Right atrium auricular region (tissue), 2 donors: ENCODE data around the gene NR2F2. TPM values are rescaled to one million over a fixed set of nuclear protein-coding genes. Genes with fewer than 3 reads are reported as not detected.

Source experiments
- DNase-seq: peaks from one replicate; pipeline ENCODE4 v3.0.0-alpha.2; 2019; ENCODE audit warnings: low spot score
- H3K27ac ChIP-seq, 2 donors: fragments of 200-600 bp; sonication (generic); 1 replicate in 1 of 2; 2 replicates in 1 of 2; pipeline ENCODE4 v1.5.1; 2016 to 2019
- H3K27me3 ChIP-seq, 2 donors: fragments of 200-600 bp; sonication (generic); one replicate each; pipeline versions ENCODE4 v1.5.1 to v1.6.0; 2017 to 2019
- H3K36me3 ChIP-seq: fragments of 200-600 bp; sonication (generic); one replicate; pipeline ENCODE4 v1.5.1; 2016
- H3K4me1 ChIP-seq, 2 donors: fragments of 200-600 bp; sonication (generic); one replicate each; pipeline versions ENCODE4 v1.5.1 to v1.6.0; 2017 to 2019
- H3K4me3 ChIP-seq, 2 donors: fragments of 200-600 bp; sonication (generic); 1 replicate in 1 of 2; 2 replicates in 1 of 2; pipeline ENCODE4 v1.5.1; 2017 to 2019; ENCODE audit warnings: mild to moderate bottlenecking in 1 of 2, moderate library complexity in 1 of 2
- H3K9me3 ChIP-seq, 2 donors: fragments of 200-600 bp; sonication (generic); one replicate each; pipeline ENCODE4 v1.5.1; 2019
- total RNA-seq, 2 donors: library from RNA; depleted of rRNA; stranded (reverse); fragments of >200 nt; gene quantifications; one replicate each; pipeline ENCODE4 v1.1.0, GENCODE V29; 2016
- TF ChIP-seq, protein P1 (sequence below), 2 donors: fragments of 200-600 bp; sonication (generic); IDR thresholded peaks; one replicate each; pipeline ENCODE4 v1.5.1; 2019; ENCODE audit warnings: antibody characterized with exemption in 2 of 2

Gene NR2F2
- total RNA-seq, 2 donors from 2014 or later, result 25.0 to 26.7 TPM

DNA sequence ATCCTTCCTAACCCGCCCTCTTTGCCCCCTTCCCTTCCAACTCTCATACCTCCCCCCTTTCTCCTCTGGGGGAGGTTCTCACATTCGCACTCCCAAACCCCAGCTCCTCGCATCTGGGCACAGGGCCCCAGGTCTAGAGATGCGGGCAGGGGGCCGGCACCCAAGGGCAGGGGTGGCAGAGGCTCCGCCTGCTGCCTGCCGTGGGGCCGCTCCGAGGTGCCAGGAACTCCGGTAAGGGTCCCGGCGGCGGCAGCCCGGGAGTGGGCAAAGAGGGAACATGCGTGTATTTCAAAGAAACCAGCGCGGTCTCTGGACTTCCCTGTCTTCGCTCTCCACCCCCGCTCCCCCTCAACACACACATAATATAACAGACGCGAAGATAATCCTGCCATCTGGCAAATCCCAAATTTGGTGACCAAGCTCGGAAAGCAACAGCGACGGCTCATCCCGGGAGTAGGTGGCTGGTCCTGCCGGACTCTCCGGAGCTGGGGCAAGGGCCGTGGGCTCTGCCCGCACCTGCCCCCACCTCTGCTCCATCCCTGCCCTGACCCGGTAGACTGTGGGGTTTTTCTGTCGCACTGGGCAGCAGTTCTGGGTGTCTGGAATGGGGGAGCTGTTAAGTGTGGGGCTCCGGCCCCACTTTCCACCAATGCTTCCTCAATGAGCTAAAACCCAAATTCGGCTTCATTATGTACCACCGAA, 31.0 kb downstream of the NR2F2 start:
- H3K4me1 ChIP-seq, result peaks cover 0 to 23% of the 10 kb centered on the region in 2 donors
- peak overlapping the region in 1 of 2 donors; percentile 67 for H3K27ac ChIP-seq
- TF ChIP-seq, protein P1, sequence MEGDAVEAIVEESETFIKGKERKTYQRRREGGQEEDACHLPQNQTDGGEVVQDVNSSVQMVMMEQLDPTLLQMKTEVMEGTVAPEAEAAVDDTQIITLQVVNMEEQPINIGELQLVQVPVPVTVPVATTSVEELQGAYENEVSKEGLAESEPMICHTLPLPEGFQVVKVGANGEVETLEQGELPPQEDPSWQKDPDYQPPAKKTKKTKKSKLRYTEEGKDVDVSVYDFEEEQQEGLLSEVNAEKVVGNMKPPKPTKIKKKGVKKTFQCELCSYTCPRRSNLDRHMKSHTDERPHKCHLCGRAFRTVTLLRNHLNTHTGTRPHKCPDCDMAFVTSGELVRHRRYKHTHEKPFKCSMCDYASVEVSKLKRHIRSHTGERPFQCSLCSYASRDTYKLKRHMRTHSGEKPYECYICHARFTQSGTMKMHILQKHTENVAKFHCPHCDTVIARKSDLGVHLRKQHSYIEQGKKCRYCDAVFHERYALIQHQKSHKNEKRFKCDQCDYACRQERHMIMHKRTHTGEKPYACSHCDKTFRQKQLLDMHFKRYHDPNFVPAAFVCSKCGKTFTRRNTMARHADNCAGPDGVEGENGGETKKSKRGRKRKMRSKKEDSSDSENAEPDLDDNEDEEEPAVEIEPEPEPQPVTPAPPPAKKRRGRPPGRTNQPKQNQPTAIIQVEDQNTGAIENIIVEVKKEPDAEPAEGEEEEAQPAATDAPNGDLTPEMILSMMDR (IDR thresholded peaks at IDR 0.05), result no peak
- no peaks in the 10 kb centered on the region for H3K9me3 ChIP-seq
- no peak for DNase-seq
- H3K4me3 ChIP-seq, result peak overlapping the region; percentile 44 to 54
- no peaks in the 10 kb centered on the region for H3K36me3 ChIP-seq
- H3K27me3 ChIP-seq, result peaks cover 0 to 5% of the 10 kb centered on the region in 2 donors

DNA sequence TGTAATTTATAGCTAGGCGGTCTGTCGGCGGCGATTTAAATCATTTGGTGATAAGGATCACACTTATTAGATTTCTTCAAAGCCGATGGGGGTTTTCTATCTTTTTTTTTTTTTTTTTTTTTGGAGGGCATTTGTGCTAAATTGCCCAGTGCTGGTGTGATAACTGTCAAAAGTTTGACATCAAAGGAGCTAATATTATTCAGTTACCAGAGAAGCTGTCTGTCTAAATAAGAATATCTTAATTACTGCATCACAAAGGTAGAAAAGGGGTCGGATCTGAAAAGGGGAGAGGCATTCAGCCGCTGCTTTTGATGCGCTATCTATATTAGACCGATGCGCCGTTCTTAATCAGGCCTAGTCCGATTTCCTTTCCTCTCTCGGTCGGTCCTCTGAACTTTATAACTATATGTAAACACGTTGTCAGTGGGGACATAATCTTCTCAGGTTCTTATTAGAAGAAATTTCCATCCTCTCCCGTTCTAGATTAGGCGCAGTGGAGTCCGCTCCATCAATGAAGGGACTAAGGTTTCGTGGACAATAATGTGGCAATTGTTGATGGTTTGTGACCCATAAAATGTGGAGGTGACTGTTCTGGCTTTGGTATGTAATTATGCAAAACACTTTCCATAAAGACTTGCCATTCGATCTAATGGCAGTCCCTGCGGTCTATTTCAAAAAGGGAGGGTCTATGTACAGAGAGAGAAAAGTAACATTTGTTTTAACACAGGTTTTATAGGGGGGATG, 31.7 kb downstream of the NR2F2 start:
- DNase-seq, result no peak
- Histone ChIP-seq H3K9me3 (no peaks in the 10 kb centered on the region), H3K27me3 (peaks cover 0 to 5% of the 10 kb centered on the region in 2 donors), H3K36me3 (no peaks in the 10 kb centered on the region), H3K27ac (no peak overlapping the region), H3K4me3 (no peak overlapping the region), H3K4me1 (peaks cover 0 to 20% of the 10 kb centered on the region in 2 donors)
- TF ChIP-seq, protein P1 (IDR thresholded peaks at IDR 0.05), result no peak

DNA sequence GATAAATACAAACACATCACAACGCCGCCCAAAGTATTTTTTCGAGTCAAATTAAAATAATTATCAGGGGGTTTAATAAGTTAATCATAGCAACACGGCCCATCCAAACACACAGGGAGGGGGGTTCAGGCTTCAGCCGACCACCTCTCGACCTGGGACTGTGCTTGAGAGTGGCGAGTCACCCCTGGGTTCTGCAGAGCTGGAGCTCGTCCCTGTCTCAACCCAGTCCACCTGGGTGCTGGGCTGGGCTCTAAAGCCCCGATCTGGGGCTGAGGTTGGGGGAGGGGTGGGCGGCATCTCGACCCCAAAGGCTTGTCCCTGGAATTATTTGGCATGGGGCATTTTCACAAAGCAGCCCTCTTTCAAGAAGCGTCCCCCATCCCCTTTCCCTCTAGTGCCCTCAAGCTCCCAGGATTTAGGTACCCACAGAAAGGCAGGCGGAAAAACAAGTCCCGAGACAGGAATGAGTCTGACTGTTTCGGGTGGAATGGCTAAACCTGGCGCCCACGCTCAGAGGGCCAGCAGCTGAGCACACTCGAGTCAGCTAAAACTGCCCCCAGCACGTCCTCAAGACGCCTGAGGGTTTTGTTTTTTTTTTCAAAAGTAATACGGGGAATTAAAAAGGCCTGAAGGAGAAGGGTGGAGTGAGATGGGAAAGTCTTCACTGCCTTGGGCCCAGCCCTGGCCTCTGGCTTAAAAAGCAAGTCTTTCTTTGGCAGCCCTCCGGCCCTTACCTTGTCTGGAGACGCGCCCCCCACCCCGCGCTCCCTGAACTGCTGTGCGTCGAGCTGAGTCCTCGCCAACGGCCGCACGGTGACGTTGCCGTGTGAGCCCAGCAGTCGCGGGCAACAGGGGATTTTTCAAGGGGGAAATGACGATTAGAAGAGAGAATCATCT, 32.5 kb downstream of the NR2F2 start:
- H3K9me3 ChIP-seq, result no peaks in the 10 kb centered on the region
- TF ChIP-seq, protein P1 (IDR thresholded peaks at IDR 0.05), result no peak
- no peak overlapping the region for H3K27ac ChIP-seq
- H3K27me3 ChIP-seq, result peaks cover 0 to 5% of the 10 kb centered on the region in 2 donors
- peaks cover 0 to 27% of the 10 kb centered on the region in 2 donors for H3K4me1 ChIP-seq
- H3K4me3 ChIP-seq, result no peak overlapping the region
- no peaks in the 10 kb centered on the region for H3K36me3 ChIP-seq
- no peak for DNase-seq

DNA sequence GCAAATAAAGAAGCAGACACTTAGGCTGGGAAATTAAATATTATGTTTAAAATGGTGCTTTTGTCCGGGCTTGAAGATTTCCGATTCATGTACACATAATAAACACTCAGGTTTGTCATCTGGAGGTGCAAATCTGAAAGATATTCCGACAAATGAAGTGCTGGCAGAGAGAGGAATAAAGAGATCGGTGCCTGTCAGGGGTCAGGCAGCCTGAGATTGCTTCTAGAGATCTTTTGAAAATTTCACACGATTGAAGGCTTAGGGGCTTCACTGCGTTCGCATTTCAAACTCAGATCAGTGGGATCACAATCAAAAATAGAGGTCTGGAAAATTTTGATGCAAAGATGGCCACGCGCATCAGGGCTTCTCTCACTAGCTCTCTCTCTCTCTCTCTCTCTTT, 33.2 kb downstream of the NR2F2 start:
- TF ChIP-seq, protein P1 (IDR thresholded peaks at IDR 0.05), result no peak
- H3K4me3 ChIP-seq, result no peak overlapping the region
- H3K27me3 ChIP-seq, result peaks cover 0 to 5% of the 10 kb centered on the region in 2 donors
- no peak for DNase-seq
- H3K4me1 ChIP-seq, result peaks cover 0 to 31% of the 10 kb centered on the region in 2 donors
- no peak overlapping the region for H3K27ac ChIP-seq
- no peaks in the 10 kb centered on the region for H3K36me3 ChIP-seq
- no peaks in the 10 kb centered on the region for H3K9me3 ChIP-seq

DNA sequence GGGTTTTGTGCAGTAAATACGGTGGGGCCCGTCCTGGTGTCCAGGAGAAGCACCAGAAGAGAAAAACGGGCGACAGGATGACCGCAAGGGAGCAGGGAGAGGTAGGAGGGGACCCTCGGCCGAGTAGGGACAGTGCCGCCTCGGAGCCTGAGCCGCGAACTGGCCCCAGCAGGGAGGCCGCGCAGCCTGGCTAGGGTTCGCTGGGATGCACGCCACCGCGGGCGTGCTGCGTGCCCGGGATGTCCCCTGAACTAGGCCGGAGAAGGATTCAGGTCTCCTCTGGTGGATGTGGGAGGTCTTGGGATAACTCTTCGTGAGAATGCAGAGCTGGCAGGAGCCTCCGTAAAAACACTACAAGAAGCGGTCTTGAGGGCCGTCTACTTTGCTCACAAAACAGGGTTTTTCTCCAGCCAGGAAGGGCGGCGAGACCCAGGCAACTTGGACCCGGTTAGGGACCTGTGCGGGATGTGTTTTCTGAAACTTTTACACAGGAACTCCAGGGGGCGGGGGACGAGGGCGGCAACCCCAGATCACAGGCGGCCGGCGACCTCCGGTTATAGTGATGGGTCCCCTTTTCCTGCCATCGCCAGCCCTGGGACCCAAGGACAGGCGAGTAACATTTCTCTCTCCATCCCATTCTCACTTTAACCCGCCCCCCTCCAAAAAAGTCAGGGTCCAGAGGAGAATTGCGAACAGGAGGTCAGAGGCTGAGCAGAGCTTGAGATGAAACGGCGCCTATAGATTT, 35.5 kb downstream of the NR2F2 start:
- H3K27me3 ChIP-seq, result peaks cover 0 to 5% of the 10 kb centered on the region in 2 donors
- no peak for DNase-seq

More for the DNA sequence above, 35.5 kb downstream of the NR2F2 start:
- peaks cover 0 to 17% of the 10 kb centered on the region in 2 donors for H3K4me1 ChIP-seq
- H3K9me3 ChIP-seq, result no peaks in the 10 kb centered on the region
- no peak overlapping the region for H3K4me3 ChIP-seq
- H3K36me3 ChIP-seq, result no peaks in the 10 kb centered on the region
- TF ChIP-seq, protein P1 (IDR thresholded peaks at IDR 0.05), result no peak
- no peak overlapping the region for H3K27ac ChIP-seq
